PC-3 (cell line): Measurements from ENCODE around the gene OPHN1. TPM values are rescaled to one million over a fixed set of nuclear protein-coding genes. Genes with fewer than 3 reads are reported as not detected.
A peak's percentile ranks its signal among the peaks of the same experiment; 100 is the strongest.

ENCODE experiments used
- ATAC-seq: fragments of 200-7000 bp; cut with Tn5 transposase; 2 replicates; pipeline ENCODE4 v1.9.1; 2020; ENCODE audit warnings: mild to moderate bottlenecking, moderate library complexity
- BruUV-seq: library from RNA; stranded (reverse); fragments of 400-500 nt; replicated peaks from 2 replicates; lab custom pipeline; 2021; lab: Mats Ljungman, UMichigan
- CTCF ChIA-PET: fragments of 300-600 bp; sonication (Branson Sonifier 250); formaldehyde crosslinking; loops from one replicate; lab custom pipeline; 2022; ENCODE audit warnings: antibody characterized with exemption; lab: Charles Lee
- POLR2A ChIA-PET: fragments of 300-600 bp; sonication (Branson Sonifier 250); formaldehyde crosslinking; loops from one replicate; lab custom pipeline; 2022; ENCODE audit warnings: antibody characterized with exemption; ENCODE audit not compliant: unreplicated experiment; lab: Charles Lee
- DNase-seq: peaks from one replicate; pipeline ENCODE4 v3.0.0-alpha.2; 2015
- H2AFZ ChIP-seq: fragments of 300-600 bp; sonication (generic); 2 replicates; pipeline ENCODE4 v1.6.0; 2016; ENCODE audit warnings: antibody characterized with exemption, low read length
- H3F3A ChIP-seq: fragments of 300-600 bp; sonication (generic); one replicate; pipeline ENCODE4 v1.6.0; 2017; ENCODE audit warnings: antibody characterized with exemption, low read length, control low read depth, mild to moderate bottlenecking; ENCODE audit not compliant: unreplicated experiment
- H3K27ac ChIP-seq: fragments of 300-600 bp; sonication (generic); 2 replicates; pipeline ENCODE4 v1.5.1; 2016; ENCODE audit warnings: mild to moderate bottlenecking, low read length
- H3K27me3 ChIP-seq: fragments of 300-600 bp; sonication (generic); 2 replicates; pipeline ENCODE4 v1.6.1; 2016; ENCODE audit warnings: low read length, mixed read lengths
- H3K36me3 ChIP-seq: fragments of 300-600 bp; sonication (generic); 2 replicates; pipeline ENCODE4 v1.6.1; 2016; ENCODE audit warnings: low read depth, mixed run types, low read length, mixed read lengths
- H3K4me1 ChIP-seq: fragments of 300-600 bp; sonication (generic); 2 replicates; pipeline ENCODE4 v1.5.1; 2016; ENCODE audit warnings: low read length; ENCODE audit not compliant: insufficient read depth
- H3K4me2 ChIP-seq: fragments of 300-600 bp; sonication (generic); 2 replicates; pipeline ENCODE4 v1.6.0; 2016; ENCODE audit warnings: low read length
- H3K4me3 ChIP-seq: fragments of 300-600 bp; sonication (generic); 2 replicates; pipeline ENCODE4 v1.5.1; 2016; ENCODE audit warnings: mild to moderate bottlenecking, low read length, mixed read lengths
- H3K79me2 ChIP-seq: fragments of 300-600 bp; sonication (generic); 2 replicates; pipeline ENCODE4 v1.6.1; 2017; ENCODE audit warnings: low read length, mixed read lengths
- H3K9ac ChIP-seq: fragments of 300-600 bp; sonication (generic); 2 replicates; pipeline ENCODE4 v1.6.0; 2016; ENCODE audit warnings: mild to moderate bottlenecking, low read length
- H3K9me2 ChIP-seq: fragments of 300-600 bp; sonication (generic); replicated peaks from 2 replicates; pipeline ENCODE4 v1.6.1; 2016; ENCODE audit warnings: mixed run types, low read length, mixed read lengths
- H3K9me3 ChIP-seq: fragments of 300-600 bp; sonication (generic); 2 replicates; pipeline ENCODE4 v1.6.1; 2016; ENCODE audit warnings: low read length, mixed read lengths
- H4K20me1 ChIP-seq: fragments of 300-600 bp; sonication (generic); 2 replicates; pipeline ENCODE4 v1.6.1; 2016; ENCODE audit warnings: low read length, mixed read lengths
- EZH2 ChIP-seq: fragments of 300-600 bp; sonication (generic); IDR thresholded peaks from one replicate; pipeline ENCODE4 v1.6.1; 2017; ENCODE audit warnings: antibody characterized with exemption, mild to moderate bottlenecking, low read length; ENCODE audit not compliant: unreplicated experiment
- EZH2phosphoT487 ChIP-seq: fragments of 300-600 bp; sonication (generic); IDR thresholded peaks from 2 replicates; pipeline ENCODE4 v1.6.1; 2018; ENCODE audit warnings: mild to moderate bottlenecking, antibody characterized with exemption, low read length, borderline replicate concordance
- intact Hi-C: fragments of 100-400 bp; cut with micrococcal nuclease; formaldehyde crosslinking; loops from 2 replicates; pipeline ENCODE4 v1.9.0; 2023
- total RNA-seq: library from RNA; depleted of rRNA; stranded (reverse); fragments of >200 nt; gene quantifications from 2 replicates; pipeline ENCODE4 v1.2.3, GENCODE V29; 2014
- TF ChIP-seq, protein P1 (sequence below): fragments of 300-600 bp; sonication (generic); conservative IDR thresholded peaks from 2 replicates; pipeline ENCODE4 v1.5.1; 2017; ENCODE audit warnings: antibody characterized with exemption, low read depth, mild to moderate bottlenecking, low read length

OPHN1 gene
- total RNA-seq, 1 experiment from 2014 or later = 6.0 TPM

DNA sequence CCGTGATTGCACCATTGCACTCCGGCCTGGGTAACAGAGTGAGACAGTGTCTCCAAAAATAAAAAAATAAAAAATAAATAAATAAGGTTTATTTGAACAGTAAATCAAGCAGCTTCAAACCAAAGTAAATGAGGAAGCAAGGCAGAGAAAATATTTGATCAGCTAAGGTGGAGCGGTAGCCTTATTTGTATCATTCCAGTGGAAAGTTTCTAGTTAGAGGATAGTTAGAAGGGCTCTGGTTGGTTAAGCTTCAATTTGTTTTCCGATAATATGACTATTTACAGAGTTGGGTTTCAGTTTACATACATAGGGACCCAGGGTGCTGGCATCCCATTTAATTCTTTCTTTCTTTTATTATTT is 21.8 kb upstream of the OPHN1 start:
- Histone ChIP-seq H3F3A (no peaks in the 10 kb centered on the region), H3K9me2 (no peaks in the 10 kb centered on the region), H3K4me1 (peaks cover 8% of the 10 kb centered on the region), H3K27me3 (no peaks in the 10 kb centered on the region), H4K20me1 (no peaks in the 10 kb centered on the region), H3K79me2 (no peaks in the 10 kb centered on the region), H3K4me2 (no peak overlapping the region), H3K36me3 (no peaks in the 10 kb centered on the region), H3K4me3 (no peak overlapping the region), H3K27ac (no peak overlapping the region), H2AFZ (peak overlapping the region; percentile 59; the same call in 1 of the 2 replicates), H3K9me3 (no peaks in the 10 kb centered on the region), H3K9ac (no peak overlapping the region)
- ChIA-PET CTCF (no interaction called here), POLR2A (no interaction called here)
- intact Hi-C loops = no loop called here
- TF ChIP-seq EZH2 = no peak
- no peak for TF ChIP-seq EZH2phosphoT487
- TF ChIP-seq, protein P1, sequence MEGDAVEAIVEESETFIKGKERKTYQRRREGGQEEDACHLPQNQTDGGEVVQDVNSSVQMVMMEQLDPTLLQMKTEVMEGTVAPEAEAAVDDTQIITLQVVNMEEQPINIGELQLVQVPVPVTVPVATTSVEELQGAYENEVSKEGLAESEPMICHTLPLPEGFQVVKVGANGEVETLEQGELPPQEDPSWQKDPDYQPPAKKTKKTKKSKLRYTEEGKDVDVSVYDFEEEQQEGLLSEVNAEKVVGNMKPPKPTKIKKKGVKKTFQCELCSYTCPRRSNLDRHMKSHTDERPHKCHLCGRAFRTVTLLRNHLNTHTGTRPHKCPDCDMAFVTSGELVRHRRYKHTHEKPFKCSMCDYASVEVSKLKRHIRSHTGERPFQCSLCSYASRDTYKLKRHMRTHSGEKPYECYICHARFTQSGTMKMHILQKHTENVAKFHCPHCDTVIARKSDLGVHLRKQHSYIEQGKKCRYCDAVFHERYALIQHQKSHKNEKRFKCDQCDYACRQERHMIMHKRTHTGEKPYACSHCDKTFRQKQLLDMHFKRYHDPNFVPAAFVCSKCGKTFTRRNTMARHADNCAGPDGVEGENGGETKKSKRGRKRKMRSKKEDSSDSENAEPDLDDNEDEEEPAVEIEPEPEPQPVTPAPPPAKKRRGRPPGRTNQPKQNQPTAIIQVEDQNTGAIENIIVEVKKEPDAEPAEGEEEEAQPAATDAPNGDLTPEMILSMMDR = no peak
- BruUV-seq = no TSS peak
- DNase-seq (no peak), ATAC-seq (peak; percentile 22; the same call in 1 of the 2 replicates)

DNA sequence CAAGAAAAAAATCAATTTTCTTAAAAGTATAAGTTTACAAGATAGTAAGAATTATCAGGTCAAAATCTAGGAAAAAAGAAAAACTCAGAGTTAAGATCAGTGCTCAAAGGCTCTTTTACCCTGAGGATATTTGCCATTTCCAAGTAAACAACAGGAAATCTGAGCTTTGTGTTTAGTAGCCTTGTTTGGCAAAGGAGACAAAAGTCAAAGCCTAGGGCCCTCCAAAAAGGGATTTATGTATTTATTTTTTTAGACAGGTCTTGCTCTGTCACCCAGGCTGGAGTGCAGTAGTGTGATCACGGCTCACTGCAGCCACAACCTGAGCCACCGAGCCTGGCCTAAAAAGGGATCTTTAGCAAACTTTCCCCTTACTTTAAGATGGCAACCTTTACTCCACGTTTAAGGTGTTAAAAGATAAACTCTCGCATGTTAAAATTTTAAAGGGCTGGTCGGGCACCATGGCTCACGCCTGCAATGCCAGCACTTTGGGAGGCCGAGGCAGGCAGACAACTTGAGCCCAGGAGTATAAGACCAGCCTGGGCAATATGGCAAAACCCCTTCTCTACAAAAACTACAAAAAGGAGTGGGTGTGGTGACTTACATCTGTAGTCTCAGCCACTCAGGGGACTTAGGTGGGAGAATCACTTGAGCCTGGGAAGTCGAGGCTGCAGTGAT is 21.3 kb upstream of the OPHN1 start:
- H4K20me1 ChIP-seq = no peaks in the 10 kb centered on the region
- no peaks in the 10 kb centered on the region for H3K36me3 ChIP-seq
- H3K4me2 ChIP-seq = peak overlapping the region; percentile 48; the same call in 1 of the 2 replicates
- TF ChIP-seq EZH2phosphoT487 (no peak), EZH2 (no peak)
- TF ChIP-seq, protein P1 = no peak
- no peak overlapping the region for H3K9ac ChIP-seq
- ATAC-seq = peak; percentile 91
- peaks cover 8% of the 10 kb centered on the region for H3K4me1 ChIP-seq
- no TSS peak for BruUV-seq
- H3K9me3 ChIP-seq = no peaks in the 10 kb centered on the region
- H3K4me3 ChIP-seq = no peak overlapping the region
- H3K27ac ChIP-seq = peak overlapping the region; percentile 52
- no peaks in the 10 kb centered on the region for H3K27me3 ChIP-seq
- no peaks in the 10 kb centered on the region for H3F3A ChIP-seq
- intact Hi-C loops = no loop called here
- ChIA-PET POLR2A (interaction anchor here (0.6 kb wide), 1 partner anchor 9 kb away, joined by 5 read pairs; no protein-coding TSS in a partner anchor), CTCF (no interaction called here)
- no peaks in the 10 kb centered on the region for H3K9me2 ChIP-seq
- no peaks in the 10 kb centered on the region for H3K79me2 ChIP-seq
- peak overlapping the region; percentile 59 for H2AFZ ChIP-seq
- peak; percentile 63 for DNase-seq

DNA sequence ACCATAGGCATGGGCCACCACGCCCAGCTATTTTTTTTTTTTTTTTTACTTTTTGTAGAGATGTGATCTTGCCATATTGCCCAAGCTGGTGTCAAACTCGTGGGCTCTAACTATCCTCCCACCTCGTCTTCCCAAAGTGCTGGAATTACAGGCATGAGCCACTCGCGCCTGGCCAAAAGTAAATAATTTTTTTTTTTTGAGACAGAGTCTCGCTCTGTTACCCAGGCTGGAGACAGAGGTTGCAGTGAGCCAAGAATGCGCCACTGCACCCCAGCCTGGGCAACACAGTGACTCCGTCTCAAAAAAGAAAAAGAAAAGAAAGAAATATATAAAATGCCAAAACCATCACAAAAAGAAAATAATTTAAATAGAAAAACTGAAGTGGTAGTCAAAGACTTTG is 18.4 kb upstream of the OPHN1 start:
- Histone ChIP-seq H3K36me3 (no peaks in the 10 kb centered on the region), H3K4me3 (no peak overlapping the region), H3K27me3 (no peaks in the 10 kb centered on the region), H3K79me2 (no peaks in the 10 kb centered on the region), H3K4me2 (no peak overlapping the region), H3K9me3 (no peaks in the 10 kb centered on the region), H3K4me1 (peaks cover 8% of the 10 kb centered on the region), H3F3A (no peaks in the 10 kb centered on the region), H3K27ac (no peak overlapping the region), H3K9ac (no peak overlapping the region), H3K9me2 (no peaks in the 10 kb centered on the region), H4K20me1 (no peaks in the 10 kb centered on the region), H2AFZ (no peak overlapping the region)
- ATAC-seq (no peak), DNase-seq (no peak)
- no TSS peak for BruUV-seq
- TF ChIP-seq EZH2phosphoT487 (no peak), EZH2 (no peak)
- TF ChIP-seq, protein P1 = no peak
- POLR2A ChIA-PET = no interaction called here
- intact Hi-C loops = no loop called here
- CTCF ChIA-PET = no interaction called here
